Kidney (tissue), 14 donors: ENCODE data around the gene KIRREL2. TPM values are rescaled to one million over a fixed set of nuclear protein-coding genes. Genes with fewer than 3 reads are reported as not detected.
"Not testable (repeated sequence)": the region's sequence is repeated elsewhere in the genome, so short reads cannot be mapped to it uniquely, and the experiment has no call there.

ENCODE experiments used
- DNase-seq, 5 donors: peaks; one replicate each; pipeline ENCODE4 v3.0.0-alpha.2; 2013 to 2020
- FAIRE-seq: peaks from 2 replicates; lab custom pipeline; 2012; peaks lifted over from hg19 to GRCh38; lab: Jason Lieb, UNC
- H3K27ac ChIP-seq, 2 donors: one replicate each; pipeline ENCODE4 v1.7.0; 2013; ENCODE audit warnings: low read depth in 2 of 2, low read length in 2 of 2, inconsistent platforms in 1 of 2
- H3K27me3 ChIP-seq: one replicate; pipeline ENCODE4 v1.7.1; 2013; ENCODE audit warnings: low read length, inconsistent platforms; ENCODE audit not compliant: control insufficient read depth, insufficient read depth
- H3K36me3 ChIP-seq, 3 donors: one replicate each; pipeline versions ENCODE4 v1.7.0 to v1.7.1; 2013; ENCODE audit warnings: low read length in 3 of 3, control low read depth in 1 of 3, inconsistent platforms in 1 of 3; ENCODE audit not compliant: insufficient read depth in 3 of 3, control insufficient read depth in 2 of 3
- H3K4me1 ChIP-seq, 3 donors: one replicate each; pipeline versions ENCODE4 v1.7.0 to v1.7.1; 2013; ENCODE audit warnings: low read length in 3 of 3, inconsistent platforms in 1 of 3, low read depth in 1 of 3; ENCODE audit not compliant: control insufficient read depth in 2 of 3, insufficient read depth in 2 of 3
- H3K4me3 ChIP-seq, 3 donors: one replicate each; pipeline versions ENCODE4 v1.7.0 to v1.8.1; 2013; ENCODE audit warnings: low read length in 3 of 3, control low read depth in 1 of 3, inconsistent platforms in 1 of 3
- H3K9ac ChIP-seq, 3 donors: one replicate each; pipeline versions ENCODE4 v1.7.0 to v1.7.1; 2013; ENCODE audit warnings: low read length in 3 of 3, control low read depth in 1 of 3, inconsistent platforms in 1 of 3
- H3K9me3 ChIP-seq, 3 donors: one replicate each; pipeline versions ENCODE4 v1.7.0 to v1.7.1; 2013; ENCODE audit warnings: low read length in 3 of 3, control low read depth in 1 of 3, inconsistent platforms in 1 of 3; ENCODE audit not compliant: control insufficient read depth in 2 of 3, insufficient read depth in 1 of 3
- intact Hi-C: fragments of 100-400 bp; cut with DNase I; formaldehyde crosslinking; loops from one replicate; pipeline ENCODE4 v1.11.1; 2022
- polyA plus RNA-seq: library from polyadenylated mRNA; stranded (reverse); fragments of 350-450 nt; fragmentation: Illumina TruSeq; extraction: RNeasy Lipid Tissue Mini Kit (QIAGEN cat#74804); gene quantifications from one replicate; pipeline ENCODE4 v1.2.3, GENCODE V29; 2014; ENCODE audit warnings: low read depth, low replicate concordance; ENCODE audit not compliant: insufficient read depth
- total RNA-seq: library from RNA; stranded (reverse); fragmentation: NEBNext Ultra II Directional; extraction: Animal tissue kit (Norgen Biotek cat#: 25700); gene quantifications from one replicate; pipeline ENCODE4 v1.2.1, GENCODE V29; 2021
- TF ChIP-seq, protein P1 (sequence below): IDR thresholded peaks from 3 replicates; pipeline ENCODE4 v1.5.1; 2012; ENCODE audit warnings: mild to moderate bottlenecking, moderate library complexity, borderline replicate concordance; ENCODE audit not compliant: insufficient read depth; ENCODE audit errors: extremely low read depth
- donor health status: control.
- donor health status: control.
- donor health status: control.
- donor health status: control.
- donor health status: control.
- donor health status: DM: yes; HTN: yes; CAD: no.
- donor health status: Normal renal cell carcinoma (clear cell type).

KIRREL2 gene
- total and polyA plus RNA-seq, 2 donors from 2014 or later = 0.82 TPM; not detected in 1

DNA sequence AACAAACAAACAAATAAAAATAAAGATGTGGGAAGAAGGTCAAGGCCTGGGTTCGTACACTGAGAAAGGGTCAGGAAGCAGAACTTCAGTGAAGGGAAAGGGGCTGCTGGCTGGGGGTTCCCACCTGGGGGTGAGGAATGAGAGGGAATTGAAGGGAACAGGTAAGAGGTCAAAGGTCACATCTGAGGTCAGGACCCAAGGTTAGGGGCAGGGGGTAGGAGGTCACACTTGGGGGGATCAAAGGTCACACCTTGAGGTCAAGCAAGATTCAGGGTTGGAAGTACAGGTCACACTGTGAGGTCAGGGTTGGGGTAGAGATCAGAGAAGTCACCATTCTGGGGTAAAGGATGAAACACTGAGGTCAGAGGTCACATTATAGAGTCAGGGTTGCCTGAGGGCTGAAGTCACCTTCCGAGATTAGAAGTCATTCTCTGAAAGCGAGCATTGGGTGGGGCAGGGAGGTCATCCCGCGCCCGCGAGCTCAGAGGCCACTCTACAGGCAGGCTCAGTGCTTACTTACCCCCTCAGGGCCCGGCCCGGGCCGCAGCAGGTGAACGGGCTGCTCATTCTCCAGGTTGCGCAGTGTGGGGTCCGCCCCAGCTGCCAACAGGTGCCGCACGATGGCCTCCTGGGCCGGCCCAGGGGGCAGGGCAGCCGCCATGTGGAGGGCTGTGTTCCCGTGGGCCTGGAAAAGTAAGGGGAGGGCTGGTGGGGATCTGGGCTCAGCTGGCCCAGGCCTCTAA is 32.8 kb downstream of the KIRREL2 start:
- no peaks in the 10 kb centered on the region for H3K4me1 ChIP-seq
- intact Hi-C loops = no loop called here
- DNase-seq = no peak
- no peak overlapping the region for H3K27ac ChIP-seq
- H3K27me3 ChIP-seq = no peaks in the 10 kb centered on the region
- H3K36me3 ChIP-seq = peaks cover 5 to 20% (median 7%) of the 10 kb centered on the region in 3 donors
- no peak for FAIRE-seq
- H3K9me3 ChIP-seq = no peaks in the 10 kb centered on the region
- no peak overlapping the region for H3K4me3 ChIP-seq
- H3K9ac ChIP-seq = no peak overlapping the region
- TF ChIP-seq, protein P1, sequence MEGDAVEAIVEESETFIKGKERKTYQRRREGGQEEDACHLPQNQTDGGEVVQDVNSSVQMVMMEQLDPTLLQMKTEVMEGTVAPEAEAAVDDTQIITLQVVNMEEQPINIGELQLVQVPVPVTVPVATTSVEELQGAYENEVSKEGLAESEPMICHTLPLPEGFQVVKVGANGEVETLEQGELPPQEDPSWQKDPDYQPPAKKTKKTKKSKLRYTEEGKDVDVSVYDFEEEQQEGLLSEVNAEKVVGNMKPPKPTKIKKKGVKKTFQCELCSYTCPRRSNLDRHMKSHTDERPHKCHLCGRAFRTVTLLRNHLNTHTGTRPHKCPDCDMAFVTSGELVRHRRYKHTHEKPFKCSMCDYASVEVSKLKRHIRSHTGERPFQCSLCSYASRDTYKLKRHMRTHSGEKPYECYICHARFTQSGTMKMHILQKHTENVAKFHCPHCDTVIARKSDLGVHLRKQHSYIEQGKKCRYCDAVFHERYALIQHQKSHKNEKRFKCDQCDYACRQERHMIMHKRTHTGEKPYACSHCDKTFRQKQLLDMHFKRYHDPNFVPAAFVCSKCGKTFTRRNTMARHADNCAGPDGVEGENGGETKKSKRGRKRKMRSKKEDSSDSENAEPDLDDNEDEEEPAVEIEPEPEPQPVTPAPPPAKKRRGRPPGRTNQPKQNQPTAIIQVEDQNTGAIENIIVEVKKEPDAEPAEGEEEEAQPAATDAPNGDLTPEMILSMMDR = no peak

- no peak for FAIRE-seq
- intact Hi-C loops = no loop called here
- H3K36me3 ChIP-seq = peaks cover 5 to 20% (median 7%) of the 10 kb centered on the region in 3 donors
- H3K27ac ChIP-seq = no peak overlapping the region
- H3K27me3 ChIP-seq = no peaks in the 10 kb centered on the region
- no peak overlapping the region for H3K4me3 ChIP-seq
- no peaks in the 10 kb centered on the region for H3K4me1 ChIP-seq
- DNase-seq = no peak
- no peaks in the 10 kb centered on the region for H3K9me3 ChIP-seq
- TF ChIP-seq, protein P1 = no peak
- H3K9ac ChIP-seq = no peak overlapping the region
These were observed 33.5 kb downstream of the KIRREL2 start for GRCh38 chr19:35890113-35890650.

DNA sequence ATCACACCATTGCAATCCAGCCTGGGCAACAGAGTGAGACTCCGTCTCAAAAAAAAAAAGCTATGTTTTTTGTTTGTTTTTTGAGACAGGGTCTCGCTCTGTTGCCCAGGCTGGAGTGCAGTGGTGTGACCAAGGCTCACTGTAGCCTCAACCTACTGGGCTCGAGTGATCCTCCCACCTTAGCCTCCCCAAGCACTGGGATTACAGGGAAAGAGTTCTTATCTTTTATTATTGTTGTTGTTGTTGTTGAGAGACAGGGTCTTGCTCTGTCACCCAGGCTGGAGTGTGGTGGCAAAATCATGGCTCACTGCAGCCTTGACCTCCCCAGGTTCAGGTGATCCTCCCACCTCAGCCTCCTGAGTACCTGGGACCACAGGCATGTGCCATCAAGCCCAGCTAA is 35.1 kb downstream of the KIRREL2 start:
- H3K9ac ChIP-seq, intact Hi-C loops, H3K27ac ChIP-seq, H3K27me3 ChIP-seq, H3K4me1 ChIP-seq, DNase-seq, H3K4me3 ChIP-seq, FAIRE-seq, H3K9me3 ChIP-seq: not testable (repeated sequence)
- peaks cover 5 to 20% (median 7%) of the 10 kb centered on the region in 3 donors for H3K36me3 ChIP-seq

DNA sequence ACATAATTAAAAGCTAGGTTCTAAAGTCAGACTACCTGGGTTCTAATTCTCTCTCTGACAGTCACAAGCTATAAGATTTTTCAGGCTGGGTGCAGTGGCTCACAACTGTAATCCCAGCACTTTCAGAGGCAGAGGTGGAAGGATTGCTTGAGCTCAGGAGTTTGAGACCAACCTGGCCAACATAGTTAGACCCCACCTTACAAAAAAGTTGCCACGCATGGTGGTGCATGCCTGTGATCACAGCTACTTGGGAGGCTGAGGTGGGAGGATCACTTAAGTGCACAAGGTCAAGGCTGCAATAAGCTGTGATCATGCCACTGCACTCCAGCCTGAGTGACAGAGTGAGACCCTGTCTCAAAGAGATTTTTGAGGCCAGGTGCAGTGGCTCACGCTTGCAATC is 37.6 kb downstream of the KIRREL2 start:
- intact Hi-C loops = no loop called here
- FAIRE-seq = no peak
- peaks cover 3 to 11% (median 5%) of the 10 kb centered on the region in 3 donors for H3K36me3 ChIP-seq
- no peaks in the 10 kb centered on the region for H3K27me3 ChIP-seq
- H3K4me3 ChIP-seq = no peak overlapping the region
- no peak overlapping the region for H3K27ac ChIP-seq
- TF ChIP-seq, protein P1 = no peak
- H3K9ac ChIP-seq = no peak overlapping the region
- no peak for DNase-seq
- H3K4me1 ChIP-seq = peaks cover 0 to 7% (median 0%) of the 10 kb centered on the region in 3 donors
- no peaks in the 10 kb centered on the region for H3K9me3 ChIP-seq
